Esophagus (tissue), 2 donors: ENCODE results near the gene NUPR1. TPM values are rescaled to one million over a fixed set of nuclear protein-coding genes. Genes with fewer than 3 reads are reported as not detected.

Experiments used
- polyA plus RNA-seq, 2 donors: library from polyadenylated mRNA; stranded (reverse); fragments of 200-250 nt; gene quantifications; one replicate each; pipeline ENCODE4 v1.2.3, GENCODE V29; 2013
- donor health status: healthy with polysubstance abuse.
- donor health status: Bipolar disorder and iron deficiency.

The NUPR1 gene
- polyA plus RNA-seq, 2 donors = 88.1 to 161 TPM

Other genes starting within 250 kb of the NUPR1 start
- under 1 TPM; 0.36 to 0.47 TPM for gene SBK1, start 246.4 kb downstream of the NUPR1 start, polyA plus RNA-seq
- under 1 TPM; 0.21 to 0.77 TPM for gene NPIPB6, start 175.5 kb downstream of the NUPR1 start, polyA plus RNA-seq
- 10 to 100 TPM; 41.2 to 49.7 TPM for gene EIF3CL, start 135.1 kb downstream of the NUPR1 start, polyA plus RNA-seq
- under 1 TPM in 1 of 2 donors, not detected in 1; 0.10 TPM for gene NPIPB7, start 66.6 kb downstream of the NUPR1 start, polyA plus RNA-seq
- 10 to 100 TPM; 14.9 to 19.3 TPM for gene CLN3, start 46.9 kb downstream of the NUPR1 start, polyA plus RNA-seq
- gene APOBR, start 44.3 kb downstream of the NUPR1 start, polyA plus RNA-seq = 1 to 10 TPM; 1.2 TPM
- gene IL27, start 32.1 kb downstream of the NUPR1 start, polyA plus RNA-seq = under 1 TPM; 0.04 to 0.14 TPM
- 10 to 100 TPM; 16.3 to 17.6 TPM for gene SGF29, start 14.9 kb upstream of the NUPR1 start, polyA plus RNA-seq
- under 1 TPM; 0.05 to 0.43 TPM for gene SULT1A2, start 58.1 kb upstream of the NUPR1 start, polyA plus RNA-seq
- gene SULT1A1, start 71.1 kb upstream of the NUPR1 start, polyA plus RNA-seq = 1 to 10 TPM; 5.6 to 7.9 TPM
- gene NPIPB8, start 99.1 kb upstream of the NUPR1 start, polyA plus RNA-seq = under 1 TPM in 1 of 2 donors, not detected in 1; 0.06 TPM
- gene EIF3C, start 172.5 kb upstream of the NUPR1 start, polyA plus RNA-seq = 100 to 1,000 TPM; 303 to 630 TPM
- gene NPIPB9, start 212.8 kb upstream of the NUPR1 start, polyA plus RNA-seq = under 1 TPM; 0.14 to 0.79 TPM